Measurements from ENCODE around the gene EDN3.

DNA sequence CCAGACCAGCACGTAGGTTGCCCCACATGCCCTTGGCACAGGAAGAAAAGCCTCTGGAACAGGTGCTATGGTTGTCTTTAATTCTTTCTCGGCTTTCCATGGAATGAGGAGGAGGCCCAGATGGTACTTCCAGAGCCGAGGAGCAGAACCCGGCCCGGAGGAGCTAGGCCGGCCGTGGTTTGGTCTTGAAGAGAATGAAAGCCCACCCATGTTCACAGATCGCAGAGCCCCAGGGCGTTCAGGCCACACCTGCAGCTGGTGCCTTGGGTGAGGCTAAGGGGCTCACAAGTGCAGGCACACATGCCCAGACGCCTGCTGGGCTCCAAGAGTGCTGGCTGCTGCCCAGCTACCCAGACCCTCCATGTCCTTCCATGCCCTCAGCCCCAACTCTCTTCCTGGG is 20.0 kb downstream of the EDN3 start:
- TF ChIP-seq, protein P1, sequence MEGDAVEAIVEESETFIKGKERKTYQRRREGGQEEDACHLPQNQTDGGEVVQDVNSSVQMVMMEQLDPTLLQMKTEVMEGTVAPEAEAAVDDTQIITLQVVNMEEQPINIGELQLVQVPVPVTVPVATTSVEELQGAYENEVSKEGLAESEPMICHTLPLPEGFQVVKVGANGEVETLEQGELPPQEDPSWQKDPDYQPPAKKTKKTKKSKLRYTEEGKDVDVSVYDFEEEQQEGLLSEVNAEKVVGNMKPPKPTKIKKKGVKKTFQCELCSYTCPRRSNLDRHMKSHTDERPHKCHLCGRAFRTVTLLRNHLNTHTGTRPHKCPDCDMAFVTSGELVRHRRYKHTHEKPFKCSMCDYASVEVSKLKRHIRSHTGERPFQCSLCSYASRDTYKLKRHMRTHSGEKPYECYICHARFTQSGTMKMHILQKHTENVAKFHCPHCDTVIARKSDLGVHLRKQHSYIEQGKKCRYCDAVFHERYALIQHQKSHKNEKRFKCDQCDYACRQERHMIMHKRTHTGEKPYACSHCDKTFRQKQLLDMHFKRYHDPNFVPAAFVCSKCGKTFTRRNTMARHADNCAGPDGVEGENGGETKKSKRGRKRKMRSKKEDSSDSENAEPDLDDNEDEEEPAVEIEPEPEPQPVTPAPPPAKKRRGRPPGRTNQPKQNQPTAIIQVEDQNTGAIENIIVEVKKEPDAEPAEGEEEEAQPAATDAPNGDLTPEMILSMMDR (IDR thresholded peaks at IDR 0.05) = no peak
- TF ChIP-seq POLR2A (IDR thresholded peaks at IDR 0.05) = no peak
